Stomach (tissue), 9 donors: ENCODE data around the gene COX5B. TPM values are rescaled to one million over a fixed set of nuclear protein-coding genes. Genes with fewer than 3 reads are reported as not detected.

Experiments used
- DNase-seq, 2 donors: peaks; one replicate each; pipeline versions ENCODE4 v3.0.0 to v3.0.0-alpha.2; 2013 to 2019
- H3K27ac ChIP-seq, 5 donors: fragments of 200-600 bp in 4 of 5; sonication (generic) in 4 of 5; one replicate each; pipeline ENCODE4 v1.5.1; 2013 to 2019; ENCODE audit warnings: mild to moderate bottlenecking in 1 of 5, moderate library complexity in 1 of 5
- H3K27me3 ChIP-seq, 3 donors: fragments of 200-600 bp; sonication (generic); one replicate each; pipeline ENCODE4 v1.5.1; 2017 to 2019; ENCODE audit warnings: mixed run types in 1 of 3
- H3K36me3 ChIP-seq, 4 donors: fragments of 200-600 bp; sonication (generic); 1 replicate in 3 of 4; 2 replicates in 1 of 4; pipeline ENCODE4 v1.5.1; 2016 to 2019
- H3K4me1 ChIP-seq, 4 donors: fragments of 200-600 bp; sonication (generic); one replicate each; pipeline ENCODE4 v1.5.1; 2016 to 2019
- H3K4me3 ChIP-seq, 4 donors: fragments of 200-600 bp; sonication (generic) in 3 of 4; one replicate each; pipeline ENCODE4 v1.5.1; 2016 to 2019; ENCODE audit warnings: mild to moderate bottlenecking in 1 of 4
- H3K9me3 ChIP-seq, 4 donors: fragments of 200-600 bp; sonication (generic); one replicate each; pipeline ENCODE4 v1.5.1; 2016 to 2019
- EP300 ChIP-seq: sonication (generic); formaldehyde crosslinking; IDR thresholded peaks from one replicate; pipeline ENCODE4 v1.6.1; 2017; ENCODE audit warnings: antibody characterized with exemption
- POLR2A ChIP-seq, 4 donors: fragments of 450-650 bp; IDR thresholded peaks; one replicate each; pipeline ENCODE4 v1.6.1; 2016; ENCODE audit warnings: antibody characterized with exemption in 4 of 4, control low read depth in 2 of 4, mild to moderate bottlenecking in 1 of 4, moderate library complexity in 1 of 4
- POLR2AphosphoS5 ChIP-seq, 3 donors: sonication (generic); formaldehyde crosslinking; IDR thresholded peaks; one replicate each; pipeline ENCODE4 v1.6.1; 2016; ENCODE audit warnings: antibody characterized with exemption in 3 of 3
- WGBS, 5 donors: extraction: QIAGEN DNeasy Blood & Tissue Kit in 3 of 5; methylation state at CpG; one replicate each; pipeline versions ENCODE4 v1.1.5 to v1.1.7; 2013 to 2018; 5-methylcytosine and 5-hydroxymethylcytosine counted together
- intact Hi-C: fragments of 100-400 bp; cut with DNase I; formaldehyde crosslinking; loops from one replicate; pipeline ENCODE4 v1.15.1; 2023; ENCODE audit warnings: low total_unique reads
- polyA plus RNA-seq, 3 donors: library from polyadenylated mRNA; stranded (reverse); fragments of 200-250 nt; gene quantifications; one replicate each; pipeline ENCODE4 v1.2.3, GENCODE V29; 2013
- total RNA-seq, 5 donors: library from RNA; depleted of rRNA; stranded (reverse); fragments of >200 nt; gene quantifications; one replicate each; pipeline versions ENCODE4 v1.1.0 to v1.2.3, GENCODE V29; 2014 to 2016
- TF ChIP-seq, protein P1 (sequence below), 7 experiments: fragments of 450-650 bp in 4 of 7; fragments of 200-600 bp in 3 of 7; sonication (generic) in 3 of 7; IDR thresholded peaks; one replicate each; pipeline ENCODE4 v1.5.1; 2016 to 2019; ENCODE audit warnings: antibody characterized with exemption in 7 of 7, control low read depth in 2 of 7, mild to moderate bottlenecking in 1 of 7
- donor health status: healthy with polysubstance abuse.
- donor health status: Bipolar disorder and iron deficiency.
- donor health status: healthy.

COX5B gene
- total and polyA plus RNA-seq, 8 donors = 370 to 935 (median 571) TPM

DNA sequence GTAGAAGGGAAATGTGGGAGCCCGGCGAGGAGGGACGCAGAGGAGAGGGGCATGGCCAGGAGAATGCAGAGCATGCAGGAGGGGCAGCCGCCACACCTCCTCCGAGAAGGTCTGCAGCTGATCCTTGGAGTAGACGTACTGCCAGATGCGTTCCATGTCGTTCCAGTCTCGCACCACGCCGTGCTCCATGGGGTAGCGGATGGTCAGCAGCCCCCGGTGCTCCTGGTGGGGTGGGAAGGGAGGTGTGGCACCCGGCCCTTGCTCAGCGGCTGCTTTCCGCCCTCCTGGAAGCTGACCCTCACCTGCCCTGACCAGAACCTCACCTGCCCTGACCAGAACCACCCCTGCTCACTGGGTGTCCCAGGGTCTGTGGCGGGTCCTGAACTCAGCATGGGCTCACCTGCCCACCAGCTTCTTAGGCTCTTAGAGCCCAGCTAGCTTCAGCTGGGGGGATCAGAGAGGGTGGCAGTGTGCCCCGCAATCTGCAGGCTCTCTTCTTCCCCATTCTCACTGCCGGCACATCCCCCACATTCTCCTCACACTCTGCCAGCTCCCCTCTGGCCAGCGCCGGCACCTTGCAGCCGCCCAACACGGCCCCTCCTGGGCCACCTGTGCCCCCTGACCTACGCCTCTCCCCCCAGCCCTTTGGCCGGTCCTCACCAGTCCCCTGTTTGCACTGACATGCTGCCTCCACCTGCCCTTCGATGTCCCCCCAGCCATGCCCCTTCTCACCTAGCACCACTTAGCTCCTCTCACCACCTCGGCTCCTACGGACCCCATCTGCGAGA, 13.6 kb downstream of the COX5B start:
- H3K36me3 ChIP-seq = peaks cover 35 to 64% (median 57%) of the 10 kb centered on the region in 4 donors
- no peak overlapping the region for H3K4me3 ChIP-seq
- intact Hi-C loops = no loop called here
- no peaks in the 10 kb centered on the region for H3K27me3 ChIP-seq
- no peak for TF ChIP-seq EP300
- no peak for TF ChIP-seq POLR2AphosphoS5 (IDR thresholded peaks at IDR 0.05)
- no peak for TF ChIP-seq POLR2A (IDR thresholded peaks at IDR 0.05)
- H3K9me3 ChIP-seq = no peaks in the 10 kb centered on the region
- DNase-seq = no peak
- H3K4me1 ChIP-seq = peaks cover 17 to 36% (median 32%) of the 10 kb centered on the region in 4 donors
- no peak overlapping the region for H3K27ac ChIP-seq
- WGBS, 5 donors = 91 to 93% (median 92%) methylated on average over 29 of the region's 29 CpGs

DNA sequence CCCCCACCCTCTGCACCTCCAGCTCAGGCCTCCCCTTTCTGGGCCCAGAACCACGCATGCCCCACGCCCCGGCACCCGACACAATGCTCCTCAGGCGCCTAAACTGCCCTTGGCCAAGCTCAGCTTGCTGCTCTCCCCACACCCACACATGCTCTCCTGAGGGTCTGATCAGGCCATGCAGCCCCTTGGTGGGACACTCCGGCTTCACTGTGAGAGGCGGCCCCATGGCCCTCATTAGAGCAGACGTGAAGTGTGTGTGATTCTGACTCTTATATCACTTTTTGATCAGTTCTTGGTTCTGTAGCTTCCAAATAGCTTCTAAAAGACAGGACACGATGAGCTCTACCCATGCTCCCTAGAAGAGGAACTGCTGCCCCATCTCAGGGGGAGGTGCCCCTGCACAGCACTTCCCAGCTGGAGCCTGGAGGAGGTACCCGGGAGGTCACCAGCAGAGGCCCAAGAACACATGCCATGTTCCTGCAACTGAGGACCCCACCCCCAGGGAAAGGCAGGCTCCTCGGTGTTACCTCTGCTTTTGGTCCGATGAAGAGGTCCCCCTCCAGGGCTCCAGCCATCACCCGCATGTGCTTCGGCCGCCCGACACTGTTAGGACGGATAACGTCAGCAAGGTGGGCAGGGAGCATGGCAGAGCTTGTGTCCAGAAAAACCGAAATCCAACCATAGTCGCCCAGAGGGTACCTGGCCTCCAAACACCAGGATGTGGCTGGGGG, 14.3 kb downstream of the COX5B start:
- Histone ChIP-seq H3K27me3 (no peaks in the 10 kb centered on the region), H3K9me3 (no peaks in the 10 kb centered on the region), H3K4me3 (no peak overlapping the region), H3K27ac (peak overlapping the region in 1 of 5 donors; percentile 97), H3K4me1 (peaks cover 17 to 42% (median 35%) of the 10 kb centered on the region in 4 donors), H3K36me3 (peaks cover 35 to 57% (median 54%) of the 10 kb centered on the region in 4 donors)
- 95 to 96% (median 96%) methylated on average over 19 to 20 of the region's 20 CpGs for WGBS, 5 donors
- TF ChIP-seq, protein P1, sequence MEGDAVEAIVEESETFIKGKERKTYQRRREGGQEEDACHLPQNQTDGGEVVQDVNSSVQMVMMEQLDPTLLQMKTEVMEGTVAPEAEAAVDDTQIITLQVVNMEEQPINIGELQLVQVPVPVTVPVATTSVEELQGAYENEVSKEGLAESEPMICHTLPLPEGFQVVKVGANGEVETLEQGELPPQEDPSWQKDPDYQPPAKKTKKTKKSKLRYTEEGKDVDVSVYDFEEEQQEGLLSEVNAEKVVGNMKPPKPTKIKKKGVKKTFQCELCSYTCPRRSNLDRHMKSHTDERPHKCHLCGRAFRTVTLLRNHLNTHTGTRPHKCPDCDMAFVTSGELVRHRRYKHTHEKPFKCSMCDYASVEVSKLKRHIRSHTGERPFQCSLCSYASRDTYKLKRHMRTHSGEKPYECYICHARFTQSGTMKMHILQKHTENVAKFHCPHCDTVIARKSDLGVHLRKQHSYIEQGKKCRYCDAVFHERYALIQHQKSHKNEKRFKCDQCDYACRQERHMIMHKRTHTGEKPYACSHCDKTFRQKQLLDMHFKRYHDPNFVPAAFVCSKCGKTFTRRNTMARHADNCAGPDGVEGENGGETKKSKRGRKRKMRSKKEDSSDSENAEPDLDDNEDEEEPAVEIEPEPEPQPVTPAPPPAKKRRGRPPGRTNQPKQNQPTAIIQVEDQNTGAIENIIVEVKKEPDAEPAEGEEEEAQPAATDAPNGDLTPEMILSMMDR (IDR thresholded peaks at IDR 0.05) = no peak
- intact Hi-C loops = no loop called here
- no peak for DNase-seq

DNA sequence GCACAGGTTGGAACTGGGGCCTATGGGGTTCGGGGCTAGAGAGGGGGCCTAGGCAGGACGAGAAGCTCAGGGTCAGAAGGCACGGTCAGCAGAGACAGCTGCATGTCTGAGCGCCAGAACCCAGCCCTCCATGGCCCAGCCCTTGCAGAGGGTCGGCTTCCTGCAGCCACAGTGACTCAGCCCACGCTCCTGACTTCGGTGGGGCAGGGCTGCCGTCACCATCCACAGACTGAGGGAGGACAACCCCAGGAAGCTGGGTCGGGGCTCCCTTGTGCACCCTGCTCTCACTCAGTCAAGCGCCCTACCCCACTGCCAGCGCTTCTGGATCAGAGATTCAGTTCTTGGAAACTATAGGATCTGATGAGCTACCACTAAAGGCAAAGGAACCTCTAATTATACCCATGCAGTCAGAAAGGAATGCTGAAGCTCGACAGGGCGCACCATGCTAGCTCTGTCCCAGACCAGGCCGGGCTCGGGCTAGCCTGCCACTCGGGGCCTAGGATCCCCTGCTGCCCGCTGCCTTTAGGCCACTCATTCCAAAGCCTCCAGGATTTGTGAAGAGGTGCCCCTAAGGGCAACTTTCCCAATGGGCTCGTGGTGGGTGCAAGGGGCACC, 15.0 kb downstream of the COX5B start:
- WGBS, 5 donors = 81 to 91% (median 90%) methylated on average over 17 to 18 of the region's 18 CpGs
- no peak for DNase-seq
- intact Hi-C loops = no loop called here
- peaks cover 34 to 51% (median 47%) of the 10 kb centered on the region in 4 donors for H3K36me3 ChIP-seq
- H3K4me3 ChIP-seq = no peak overlapping the region
- peaks cover 17 to 43% (median 35%) of the 10 kb centered on the region in 4 donors for H3K4me1 ChIP-seq
- peak overlapping the region in 1 of 5 donors; percentile 97 for H3K27ac ChIP-seq
- TF ChIP-seq POLR2AphosphoS5 (IDR thresholded peaks at IDR 0.05) = no peak
- TF ChIP-seq EP300 = no peak
- no peaks in the 10 kb centered on the region for H3K27me3 ChIP-seq
- H3K9me3 ChIP-seq = no peaks in the 10 kb centered on the region

DNA sequence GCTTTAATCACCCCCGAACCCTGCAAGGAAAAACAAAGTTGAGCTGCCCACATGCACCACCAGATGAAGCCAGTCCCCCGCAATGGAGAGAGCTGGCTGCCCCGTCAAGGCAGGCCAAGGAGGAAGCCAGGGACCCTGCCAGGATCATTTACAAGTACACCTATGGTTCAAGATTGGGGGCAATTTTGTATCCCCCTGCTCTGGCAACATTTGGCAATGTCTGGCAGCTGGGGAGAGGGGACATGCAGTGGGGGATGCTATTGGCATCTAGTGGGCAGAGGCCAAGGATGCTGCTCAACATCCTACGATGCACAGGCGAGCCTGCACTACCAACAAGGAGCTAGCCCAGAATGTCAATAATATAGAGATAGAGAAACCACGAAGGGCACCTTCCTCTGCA, 16.1 kb downstream of the COX5B start:
- Histone ChIP-seq H3K4me1 (peaks cover 17 to 43% (median 35%) of the 10 kb centered on the region in 4 donors), H3K27me3 (no peaks in the 10 kb centered on the region), H3K36me3 (peaks cover 23 to 40% (median 37%) of the 10 kb centered on the region in 4 donors), H3K27ac (peak overlapping the region in 3 of 5 donors; percentile 97 to 99 (median 97)), H3K4me3 (peak overlapping the region in 3 of 4 donors; percentile 71 to 91 (median 79)), H3K9me3 (no peaks in the 10 kb centered on the region)
- TF ChIP-seq POLR2A (IDR thresholded peaks at IDR 0.05) = no peak
- TF ChIP-seq POLR2AphosphoS5 (IDR thresholded peaks at IDR 0.05) = no peak
- no peak for DNase-seq
- intact Hi-C loops = no loop called here
- WGBS, 5 donors = 61 to 78% (median 73%) methylated on average over 6 of the region's 6 CpGs

DNA sequence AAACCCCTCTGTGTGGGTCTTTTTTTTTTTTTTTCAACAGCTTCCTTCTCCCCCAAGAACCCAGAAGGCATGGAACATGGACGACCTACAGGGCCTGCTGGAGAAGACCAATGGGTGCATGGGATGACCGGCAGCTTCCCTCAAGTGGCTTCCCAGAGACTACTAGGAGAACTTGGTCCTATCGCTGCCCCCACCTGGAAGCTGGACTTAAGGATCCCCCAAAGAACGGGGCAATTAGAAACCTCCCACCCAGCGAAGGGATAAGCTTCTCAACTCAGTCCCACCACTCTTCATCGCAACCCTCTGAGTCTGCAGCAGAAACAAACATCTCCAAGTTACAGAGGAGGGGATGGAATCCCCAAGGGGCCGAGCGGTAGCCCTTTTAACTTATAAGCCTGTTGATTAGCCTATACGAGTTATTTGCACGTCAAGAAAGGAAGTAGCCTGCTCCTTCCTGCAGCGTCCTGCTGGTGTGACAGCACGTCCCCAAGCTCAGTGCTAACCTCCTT, 16.6 kb downstream of the COX5B start:
- no peaks in the 10 kb centered on the region for H3K9me3 ChIP-seq
- no peak for DNase-seq
- intact Hi-C loops = no loop called here
- H3K27ac ChIP-seq = peak overlapping the region; percentile 92 to 99 (median 97)
- peaks cover 17 to 43% (median 35%) of the 10 kb centered on the region in 4 donors for H3K4me1 ChIP-seq
- peaks cover 18 to 35% (median 32%) of the 10 kb centered on the region in 4 donors for H3K36me3 ChIP-seq
- TF ChIP-seq POLR2A (IDR thresholded peaks at IDR 0.05) = no peak
- H3K27me3 ChIP-seq = no peaks in the 10 kb centered on the region
- H3K4me3 ChIP-seq = peak overlapping the region; percentile 58 to 91 (median 75)
- WGBS, 5 donors = 28 to 36% (median 31%) methylated on average over 12 of the region's 12 CpGs
